Erythroblast (primary cell): Measurements from ENCODE around the gene NES.

ENCODE experiments used
- GATA1 ChIP-seq: IDR thresholded peaks from 2 replicates; pipeline ENCODE4 v1.6.1; 2011; ENCODE audit warnings: low read depth, mild to moderate bottlenecking, control low read depth, low read length, moderate library complexity
- POLR2A ChIP-seq: IDR thresholded peaks from 2 replicates; pipeline ENCODE4 v1.6.1; 2011; ENCODE audit warnings: mild to moderate bottlenecking, low read length

GRCh38 chr1:156684227-156684782, 7.1 kb upstream of the NES start:
- no peak for TF ChIP-seq POLR2A
- TF ChIP-seq GATA1 = no peak
